ENCODE measurements around the gene ROBO1.
A peak's percentile ranks its signal among the peaks of the same experiment; 100 is the strongest.
"Not testable (repeated sequence)": the region's sequence is repeated elsewhere in the genome, so short reads cannot be mapped to it uniquely, and the experiment has no call there.

Gene ROBO1
- long read RNA-seq, donor 1, result 0 reads
- long read RNA-seq, donor 2, result 0 reads
- long read RNA-seq, donor 3, result 0 reads
- long read RNA-seq, donor 4, result 0 reads
- long read RNA-seq, donor 5, result 0 reads
- long read RNA-seq, donor 6, result 0 reads
- long read RNA-seq, donor 7, partial matches to known transcripts, result 6 of 6 reads
- long read RNA-seq, donor 7, other reads (novel, unspliced or antisense), result 0 of 6 reads
- long read RNA-seq, donor 8, result 0 reads

DNA sequence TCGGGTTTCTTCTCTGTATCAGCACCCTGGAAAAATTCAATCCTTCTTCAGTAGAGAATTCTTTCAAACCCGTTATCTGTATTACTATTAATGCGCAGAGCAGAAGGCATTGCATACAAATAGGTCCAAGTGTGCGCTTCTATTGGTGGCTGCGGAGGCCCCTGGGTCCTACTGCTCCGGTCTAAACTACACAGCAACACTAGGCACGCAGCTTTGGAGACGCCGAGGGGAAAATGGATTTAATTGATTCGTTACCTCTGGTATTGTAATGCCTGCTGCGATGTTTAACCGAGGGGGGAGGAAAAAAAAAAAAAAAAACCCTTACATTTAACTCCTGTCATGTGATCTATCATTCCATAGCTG lies at the start of gene ROBO1:
TSS of gene ROBO1 (minus strand) at position 94 of the 363 bp plus-strand sequence.
- DNase-seq, result no peak

DNA sequence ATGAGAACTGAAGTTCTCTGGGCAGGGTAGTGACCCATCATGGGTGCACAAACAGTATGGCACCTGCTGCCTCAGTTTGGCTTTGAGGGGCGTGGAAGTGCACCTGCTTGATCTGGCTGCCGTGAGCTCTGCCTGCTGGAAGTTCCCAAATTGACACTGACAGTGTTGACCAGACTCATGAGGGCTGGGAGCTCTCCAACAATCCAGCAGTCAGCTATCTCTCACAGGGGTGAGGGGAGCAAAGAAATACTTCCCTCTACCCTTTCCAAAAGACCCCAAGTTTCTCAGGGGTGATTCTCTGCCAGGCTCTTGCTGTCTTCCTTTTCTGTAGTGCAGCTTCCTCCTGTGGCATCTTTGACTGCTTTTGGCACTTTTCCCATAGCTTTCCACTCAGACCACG lies 49.4 kb upstream of the ROBO1 start:
- DNase-seq, result no peak

DNA sequence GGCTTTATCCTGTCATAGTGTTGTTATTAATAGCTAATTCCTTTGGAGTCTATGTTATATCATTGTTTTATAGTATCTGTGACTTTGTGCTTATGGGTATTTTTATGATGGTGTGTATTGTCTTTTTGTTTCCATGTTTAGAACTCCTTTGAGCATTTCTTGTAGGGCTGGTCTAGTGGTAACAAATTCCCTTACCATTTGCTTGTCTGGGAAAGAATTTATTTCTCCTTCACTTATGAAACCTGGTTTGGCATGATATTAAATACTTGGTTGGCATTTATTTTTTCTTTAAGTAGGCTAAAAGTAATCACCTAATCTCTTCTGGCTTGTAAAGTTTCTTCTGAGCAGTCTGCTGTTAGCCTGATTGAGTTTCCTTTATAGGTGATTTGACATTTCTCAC lies 47.7 kb upstream of the ROBO1 start:
- no peak for DNase-seq

DNA sequence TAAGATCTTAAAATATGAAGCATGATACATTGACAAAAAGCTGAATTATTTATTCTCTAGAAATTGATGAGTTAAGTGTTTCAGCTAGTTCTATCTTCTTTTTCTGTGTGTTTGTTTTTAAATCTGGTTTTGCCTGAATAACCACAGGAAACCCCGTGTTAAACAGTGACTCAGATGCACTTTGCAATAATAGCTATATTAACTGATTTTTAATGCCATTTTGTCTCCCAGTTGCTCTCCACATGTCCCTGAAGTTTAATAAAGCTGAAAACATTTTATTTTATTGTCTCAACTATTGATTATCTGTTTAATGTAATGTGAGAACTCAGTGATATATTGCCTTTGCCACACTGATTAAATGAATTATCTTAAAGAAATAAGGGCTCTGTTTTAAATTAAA lies 42.8 kb upstream of the ROBO1 start:
- DNase-seq, result no peak

DNA sequence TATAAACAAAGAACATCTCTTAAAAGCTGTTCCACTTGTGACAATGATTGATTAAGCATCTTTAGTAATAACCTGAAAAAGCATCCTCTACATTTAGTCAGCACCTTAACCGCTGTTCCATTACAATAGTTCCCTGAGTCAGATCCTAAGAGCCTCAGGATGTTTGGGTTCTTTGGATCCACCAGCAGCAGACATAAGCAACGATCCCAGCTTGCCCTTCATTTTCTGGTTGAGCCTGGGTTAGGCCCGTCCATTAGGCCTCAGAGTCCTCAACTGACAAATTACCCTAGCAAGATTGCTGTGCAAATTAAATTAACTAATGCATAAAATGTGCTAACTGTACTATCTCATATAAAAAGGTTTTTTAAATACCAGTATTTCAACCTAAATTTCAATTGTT lies 42.3 kb upstream of the ROBO1 start:
- no peak for DNase-seq

DNA sequence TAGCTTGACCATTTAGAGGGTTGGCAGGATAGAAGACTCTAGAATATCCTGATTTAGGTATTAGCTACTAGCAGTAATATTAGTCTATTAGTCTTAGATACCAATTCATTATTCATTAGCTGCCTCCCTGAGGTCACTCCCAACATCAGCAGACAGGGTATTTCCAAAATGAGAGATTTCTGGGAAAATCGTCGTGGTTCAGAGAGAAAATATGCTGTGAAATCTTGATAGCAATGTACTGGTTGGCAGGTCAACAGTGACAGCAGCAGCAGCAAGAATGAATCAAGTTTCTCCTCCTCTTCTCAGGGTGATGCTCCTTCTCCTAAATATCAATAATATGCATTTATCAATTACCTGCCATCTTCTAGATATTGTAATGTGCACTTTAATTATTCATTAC lies 41.3 kb upstream of the ROBO1 start:
- DNase-seq, result no peak

DNA sequence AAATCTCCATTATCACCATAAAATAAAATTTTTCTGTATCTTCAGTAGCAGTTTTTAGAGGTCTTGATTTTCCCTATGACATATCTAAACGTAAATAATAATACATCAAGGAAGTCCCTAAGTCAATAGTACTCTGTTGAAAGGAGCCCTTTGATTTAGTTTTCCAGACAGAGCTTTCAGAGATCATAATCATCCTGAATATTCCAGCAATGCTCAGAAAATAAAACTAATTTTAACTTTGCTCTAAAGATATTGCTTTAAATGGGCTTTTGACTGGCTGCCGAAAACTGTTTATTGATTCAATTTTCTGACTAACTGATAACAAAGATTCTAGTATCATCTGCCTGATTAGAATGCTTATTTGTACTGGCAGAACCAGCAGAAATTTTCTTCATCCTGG lies 40.7 kb upstream of the ROBO1 start:
- no peak for DNase-seq

DNA sequence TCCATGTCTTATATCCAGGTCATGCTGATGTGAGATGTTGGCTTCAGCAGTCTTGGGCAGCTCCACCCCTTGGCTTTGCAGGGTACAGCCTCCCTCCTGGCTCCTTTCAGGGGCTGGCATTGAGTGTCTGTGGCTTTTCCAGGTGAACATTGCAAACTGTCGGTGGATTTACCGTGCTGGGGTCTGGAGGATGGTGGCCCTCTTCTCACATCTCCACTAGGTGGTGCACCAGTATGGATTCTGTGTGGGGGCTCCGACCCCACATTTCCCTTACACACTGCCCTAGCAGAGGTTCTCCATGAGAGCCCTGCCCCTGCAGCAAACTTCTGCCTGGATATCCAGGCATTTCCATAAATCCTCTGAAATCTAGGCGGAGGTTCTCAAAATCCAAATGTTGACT lies 22.4 kb upstream of the ROBO1 start:
- not testable (repeated sequence) for DNase-seq

DNA sequence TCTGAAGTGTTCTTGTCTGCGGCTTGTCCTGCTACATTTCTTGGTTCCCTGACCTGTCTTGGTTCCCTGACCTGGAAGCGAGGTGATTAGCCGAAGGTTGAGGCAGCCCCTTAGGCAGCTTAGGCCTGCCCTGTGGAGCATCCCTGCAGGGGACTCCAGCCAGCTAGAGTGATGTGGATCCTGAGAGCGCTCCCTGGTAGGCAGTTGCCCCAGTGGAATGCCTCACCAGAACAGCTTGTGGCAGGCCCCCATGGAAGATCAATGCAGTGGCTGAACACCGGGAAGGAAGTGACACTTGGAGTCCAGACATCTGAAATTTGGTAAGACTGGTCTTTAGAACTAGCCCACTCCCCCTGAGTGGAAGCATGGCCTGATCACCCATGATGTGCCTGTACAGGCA lies 5.5 kb upstream of the ROBO1 start:
- DNase-seq, result no peak

DNA sequence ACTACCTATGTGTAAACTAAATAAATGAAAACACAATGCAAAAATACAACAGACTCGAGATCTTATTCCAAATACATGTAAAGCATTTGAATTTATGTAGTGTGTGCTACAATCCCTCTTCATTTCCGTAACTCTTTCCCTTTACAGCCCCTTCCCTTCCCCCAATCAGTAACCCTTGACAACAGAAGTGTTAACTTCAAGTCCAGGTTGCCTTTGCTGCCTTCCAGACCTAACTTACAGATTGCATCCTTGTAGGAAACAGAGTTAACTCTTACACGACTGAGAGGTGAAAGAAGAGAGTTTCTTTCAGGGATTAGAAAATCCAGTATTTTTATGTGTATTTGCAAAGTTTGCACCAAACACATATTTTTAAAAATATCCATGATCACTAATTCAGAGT lies 1.4 kb upstream of the ROBO1 start:
- no peak for DNase-seq

DNA sequence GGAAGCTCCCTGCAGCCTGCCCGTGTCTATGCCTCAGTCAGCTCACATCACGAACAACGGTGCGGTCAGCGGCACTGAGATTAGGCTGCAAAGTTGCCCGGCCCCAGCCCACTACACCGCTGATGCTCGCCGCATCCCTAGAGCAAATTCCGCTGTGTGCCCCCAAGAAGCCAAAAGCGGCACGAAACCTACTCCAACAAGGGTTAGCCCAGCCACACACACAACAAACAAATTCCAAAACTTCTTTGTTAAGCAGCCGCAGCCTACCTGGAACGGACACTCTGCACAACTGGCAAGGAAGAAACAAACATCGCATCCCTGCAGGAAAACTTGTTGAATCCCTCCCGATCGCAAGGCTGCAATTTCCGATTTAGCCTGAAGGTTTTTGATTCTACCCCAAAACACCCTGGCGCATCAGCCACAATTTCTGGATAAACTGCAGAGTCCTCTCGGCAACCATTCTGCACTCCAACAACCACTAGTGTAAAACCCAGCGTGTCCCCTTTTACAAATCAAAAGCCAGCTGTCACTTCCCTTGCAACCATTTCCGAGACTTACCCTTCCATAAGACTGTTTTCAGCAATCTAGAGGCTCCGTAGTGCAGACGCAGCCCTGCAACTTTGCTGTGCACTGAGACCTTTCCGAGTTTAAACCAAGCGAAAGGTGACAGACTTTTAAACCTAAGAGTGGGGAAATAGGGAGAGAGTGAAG lies 449 bp downstream of the ROBO1 start:
- peak; percentile 56 for DNase-seq

DNA sequence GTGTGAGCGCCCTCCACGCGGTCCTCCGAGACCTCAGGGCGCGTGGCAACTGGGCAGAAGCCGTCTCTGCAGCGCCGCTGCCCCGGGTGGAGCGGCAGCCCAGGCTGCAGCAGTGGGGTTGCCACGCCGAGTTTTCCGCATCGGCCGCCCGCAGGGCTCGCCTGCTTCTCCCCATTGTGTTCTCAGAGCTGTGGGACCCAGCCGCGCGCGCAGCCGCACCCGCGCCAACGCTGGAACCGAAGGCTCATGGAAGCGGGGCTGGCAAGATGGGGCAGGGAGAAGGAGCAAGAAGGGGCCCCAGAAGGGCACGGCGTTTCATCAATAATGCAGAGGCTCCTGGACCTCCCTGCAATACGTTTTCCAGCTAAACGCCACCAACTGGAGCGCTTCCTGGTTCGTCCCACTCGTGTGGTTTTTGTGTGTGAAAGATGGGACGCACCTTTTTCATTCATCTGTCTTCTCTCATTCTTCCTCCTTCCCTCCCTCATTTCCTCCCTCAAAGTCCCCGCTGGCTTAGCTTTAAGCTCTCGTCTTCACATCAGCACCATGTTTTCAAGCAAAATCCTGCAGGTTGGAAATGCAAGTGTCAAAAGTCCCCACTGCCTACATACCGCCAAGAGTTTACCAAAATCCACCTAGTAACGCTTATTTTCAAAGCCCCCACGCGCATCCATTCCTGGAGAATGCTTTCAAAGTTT lies 1.2 kb downstream of the ROBO1 start:
- peak; percentile 45 for DNase-seq

DNA sequence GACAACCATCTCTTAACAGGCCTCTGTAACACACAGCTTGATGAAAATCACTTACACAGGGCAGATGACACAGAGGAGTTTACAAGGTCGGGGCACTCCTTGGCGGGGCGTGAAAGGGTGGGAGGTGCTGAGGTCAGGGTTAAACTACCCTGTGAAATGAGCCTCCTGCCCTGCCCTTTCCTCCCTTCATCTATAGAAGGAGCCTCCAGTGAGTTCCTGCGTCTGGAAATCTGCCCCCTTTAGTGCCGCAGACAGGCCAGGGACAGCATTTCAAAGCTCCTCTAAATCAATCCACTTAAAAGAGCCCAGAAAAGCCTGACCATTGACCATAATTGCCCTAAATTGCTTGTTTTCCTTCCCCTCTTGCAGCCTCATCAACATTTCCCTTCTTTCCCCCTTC lies 1.9 kb downstream of the ROBO1 start:
- DNase-seq, result peak; percentile 15

DNA sequence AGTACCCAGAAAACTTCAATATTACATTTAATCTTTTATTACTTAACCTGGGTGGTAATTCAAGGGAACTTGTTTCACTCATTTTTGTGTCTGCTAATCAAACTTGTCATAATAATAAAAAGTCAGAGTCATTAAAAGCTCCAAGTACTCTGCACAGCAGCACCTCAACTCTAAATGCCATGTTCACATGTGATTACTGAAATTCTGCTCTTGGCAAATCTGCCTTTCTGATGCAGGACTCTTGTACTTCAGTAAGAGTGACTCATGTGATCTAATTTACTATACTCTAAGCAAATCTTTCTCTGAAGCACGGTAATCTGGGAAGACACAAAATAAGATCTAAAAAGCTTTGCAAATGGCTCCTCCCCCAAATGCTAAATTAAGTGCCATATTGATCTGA lies 6.4 kb downstream of the ROBO1 start:
- DNase-seq, result no peak

DNA sequence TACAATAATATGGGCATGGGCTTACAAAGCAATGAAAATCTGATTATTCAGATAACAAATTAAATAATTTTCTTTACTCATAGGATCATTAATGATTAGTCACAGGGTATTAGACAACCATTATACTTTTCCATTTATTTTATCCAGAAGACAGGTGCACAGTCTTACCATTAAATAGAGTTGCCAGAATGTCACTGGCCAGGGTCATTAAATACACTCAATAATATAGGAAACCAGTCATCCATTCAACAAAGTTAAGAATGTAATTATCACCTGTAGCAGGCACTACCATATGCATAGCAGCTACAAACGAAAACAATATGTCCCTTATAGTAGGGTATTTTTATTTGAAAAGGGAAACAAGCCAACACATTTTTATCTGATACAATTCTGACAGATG lies 16.1 kb downstream of the ROBO1 start:
- DNase-seq, result no peak

DNA sequence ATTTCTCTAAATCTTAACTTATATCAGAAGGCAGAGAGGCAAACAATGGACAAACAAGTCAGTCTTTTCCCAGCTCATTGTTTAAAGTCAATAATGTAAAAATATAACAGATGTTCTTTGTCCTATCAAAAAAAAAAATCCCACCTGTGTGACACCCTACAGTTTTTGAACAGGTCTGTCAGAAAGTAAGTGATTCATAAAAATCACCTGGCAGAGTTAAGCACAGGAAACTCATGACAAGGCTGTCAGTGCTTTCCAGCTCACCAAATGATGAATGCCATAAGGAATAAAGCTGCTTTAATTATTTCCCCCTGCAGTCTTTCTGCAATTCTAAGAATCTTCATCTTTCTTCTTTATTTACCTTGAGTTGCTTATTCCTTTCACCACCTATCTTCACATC lies 30.3 kb downstream of the ROBO1 start:
- DNase-seq, result no peak

DNA sequence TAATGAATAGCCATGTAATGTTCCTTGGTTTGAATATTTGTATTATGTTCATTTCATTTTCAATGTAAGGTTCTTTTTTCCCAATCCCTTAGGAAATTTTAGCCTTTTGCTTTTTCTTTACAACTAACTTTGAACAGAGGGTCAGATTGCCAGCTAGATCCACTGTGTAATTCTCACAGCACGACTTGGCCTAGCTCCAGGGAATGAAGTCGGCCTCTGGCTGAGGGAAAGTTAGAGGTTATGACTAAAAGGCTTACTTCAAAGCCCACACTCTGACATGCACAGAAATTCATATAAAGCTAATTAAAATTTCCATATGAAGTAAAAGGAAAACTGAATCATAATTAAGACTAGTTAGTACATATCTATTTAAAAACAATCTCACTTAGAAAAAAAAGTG lies 38.7 kb downstream of the ROBO1 start:
- no peak for DNase-seq

DNA sequence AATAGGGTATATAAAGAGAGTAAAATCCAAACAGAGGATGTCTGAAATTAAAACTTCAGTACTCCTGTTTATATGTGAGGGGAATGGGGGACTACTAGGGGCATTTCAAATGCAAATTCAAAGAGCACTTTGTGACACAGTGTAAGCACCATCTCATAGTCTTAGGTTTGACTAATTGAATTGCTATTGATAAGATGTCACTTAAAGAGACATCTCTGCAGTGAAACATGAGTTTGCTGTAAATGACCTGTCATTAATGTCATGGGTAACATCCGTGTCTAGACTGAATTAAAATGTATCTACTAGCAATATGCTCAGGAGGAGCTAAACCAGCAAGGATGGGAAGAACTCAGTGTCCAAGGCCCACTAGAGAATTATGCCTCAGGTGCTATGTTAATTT lies 41.0 kb downstream of the ROBO1 start:
- DNase-seq, result no peak

DNA sequence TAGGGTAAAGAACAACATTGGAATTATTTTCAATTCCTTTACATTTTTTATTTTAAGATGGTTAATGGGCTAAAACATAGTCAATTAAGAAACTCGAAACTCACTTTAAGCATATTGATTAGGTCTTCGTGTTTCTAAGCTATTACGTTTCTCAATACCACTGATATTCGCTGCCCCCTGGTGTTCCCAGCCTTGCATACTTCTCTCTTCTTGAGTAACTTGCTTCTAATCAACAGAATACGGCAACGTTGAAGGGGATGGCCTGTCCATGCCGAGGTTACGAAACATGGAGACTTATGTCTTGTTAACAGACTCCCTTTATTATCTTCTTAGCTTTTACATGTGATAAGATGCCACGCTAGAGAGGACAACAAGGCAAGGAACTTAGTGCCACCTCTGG lies 43.6 kb downstream of the ROBO1 start:
- no peak for DNase-seq

DNA sequence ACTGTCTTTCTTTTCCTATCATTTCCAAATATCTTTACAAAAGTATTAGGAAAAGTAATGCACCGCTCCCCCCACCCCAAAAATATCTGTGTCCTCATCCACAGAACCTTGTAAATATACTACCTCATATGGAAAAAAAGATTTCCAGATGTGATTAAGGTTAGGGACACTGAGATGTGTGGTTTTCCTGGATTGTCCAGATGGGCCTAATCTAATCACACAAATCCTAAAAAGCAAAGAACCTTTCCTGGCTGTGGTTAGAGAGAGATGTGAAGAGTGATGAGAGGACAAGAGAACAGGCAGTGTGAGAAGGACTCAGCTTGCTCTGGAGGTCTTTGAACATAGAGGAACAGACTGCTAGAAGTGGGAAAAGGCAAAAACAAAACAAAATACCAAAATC lies 77.7 kb downstream of the ROBO1 start:
- no peak for DNase-seq

DNA sequence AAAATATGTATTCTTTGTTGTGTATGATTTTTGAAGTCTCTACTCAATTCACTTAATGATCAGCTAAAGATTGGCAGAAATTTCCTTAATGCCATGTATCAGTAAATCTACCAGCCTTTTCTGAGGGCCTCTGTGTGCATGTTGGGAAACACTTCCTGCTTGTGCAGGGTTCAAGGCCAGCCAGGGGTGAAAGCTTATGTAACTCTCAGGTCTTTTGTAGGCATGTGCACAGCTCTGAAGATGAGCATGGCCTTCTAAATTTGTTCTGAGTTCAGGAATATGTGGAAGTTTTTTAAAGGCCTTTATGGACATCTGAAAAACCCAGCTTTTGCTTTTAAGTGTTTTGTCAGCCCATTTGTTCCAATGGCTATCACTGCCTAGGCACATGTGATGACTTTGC lies 82.7 kb downstream of the ROBO1 start:
- DNase-seq, result no peak

DNA sequence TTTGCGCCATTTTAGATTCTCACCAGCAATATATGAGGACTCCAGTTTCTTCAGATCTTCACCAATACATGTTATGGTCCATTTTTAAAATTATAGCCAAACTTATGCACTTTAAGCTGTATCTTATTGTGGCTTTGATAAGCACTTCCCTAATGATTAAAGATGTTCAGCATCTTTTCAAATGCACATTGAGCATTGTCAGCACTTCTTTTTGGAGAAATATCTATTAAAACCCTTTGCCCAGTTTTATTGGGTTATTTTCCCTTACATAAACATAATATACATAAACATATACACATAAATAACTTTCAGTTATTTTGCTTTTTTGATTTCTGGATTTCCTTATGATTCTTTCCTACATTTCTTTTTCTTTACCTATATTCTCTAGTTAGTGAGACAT lies 83.8 kb downstream of the ROBO1 start:
- no peak for DNase-seq

DNA sequence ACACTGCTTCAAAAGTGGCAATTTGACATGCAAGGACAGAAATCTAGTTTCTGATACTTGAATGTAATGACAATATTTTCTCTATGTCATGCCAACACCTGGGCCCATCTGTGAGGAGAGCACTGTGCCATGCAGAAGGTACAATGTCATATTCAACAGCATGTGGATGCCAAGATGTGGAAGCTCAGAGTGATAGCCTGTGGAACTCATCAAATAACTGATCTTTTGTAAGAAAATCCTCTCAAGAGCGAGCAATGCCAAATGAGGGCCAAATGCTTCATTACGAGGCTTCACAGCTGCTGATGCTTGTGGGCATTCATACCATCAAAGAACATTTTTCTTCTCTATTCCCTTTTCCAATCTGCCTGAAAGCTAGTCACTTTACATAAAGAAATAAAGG lies 95.1 kb downstream of the ROBO1 start:
- DNase-seq, result no peak

DNA sequence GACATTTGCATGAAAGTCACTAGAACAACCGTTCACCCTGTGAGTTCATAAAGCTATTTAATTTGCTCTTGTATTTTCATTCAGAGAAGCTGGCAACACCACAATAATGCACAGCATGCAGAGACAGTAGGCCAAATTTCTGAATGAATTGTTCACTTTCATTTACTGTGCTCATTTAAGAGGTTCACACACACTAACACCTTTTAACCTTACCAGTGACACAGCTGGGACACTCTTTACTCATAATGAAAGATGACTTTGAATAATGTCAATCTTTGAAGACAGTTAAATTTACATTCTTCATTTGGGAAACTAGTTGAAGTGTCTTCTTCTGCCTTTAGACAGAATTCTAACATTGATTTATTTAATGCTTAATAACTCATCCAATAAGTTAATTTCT lies 95.7 kb downstream of the ROBO1 start:
- DNase-seq, result no peak
